COLO668 (cell line): ENCODE data around the gene ITGAX.
"Not testable (repeated sequence)": the region's sequence is repeated elsewhere in the genome, so short reads cannot be mapped to it uniquely, and the experiment has no call there.

ENCODE experiments used
- DNase-seq: peaks from one replicate; lab custom pipeline; 2025; ENCODE audit not compliant: unreplicated experiment; lab: John Stamatoyannopoulos, UW

Gene ITGAX

GRCh38 chr16:31404353-31405064 lies 49.5 kb downstream of the ITGAX start:
- no peak for DNase-seq

GRCh38 chr16:31407406-31407805 lies 52.4 kb downstream of the ITGAX start:
- DNase-seq, result no peak

- no peak for DNase-seq
These were observed 54.5 kb downstream of the ITGAX start for GRCh38 chr16:31409433-31409832.

- DNase-seq, result no peak
These were observed 55.1 kb downstream of the ITGAX start for GRCh38 chr16:31410082-31410481.

- no peak for DNase-seq
These were observed 56.3 kb downstream of the ITGAX start for GRCh38 chr16:31411024-31411844.

GRCh38 chr16:31412750-31413149 lies 57.8 kb downstream of the ITGAX start:
- DNase-seq, result no peak

- DNase-seq, result no peak
These were observed 58.4 kb downstream of the ITGAX start for GRCh38 chr16:31413381-31413780.

GRCh38 chr16:31413943-31414342 lies 59.0 kb downstream of the ITGAX start:
- DNase-seq, result no peak

GRCh38 chr16:31414706-31415105 lies 59.7 kb downstream of the ITGAX start:
- no peak for DNase-seq

- no peak for DNase-seq
These were observed 61.4 kb downstream of the ITGAX start for GRCh38 chr16:31416371-31416770.

GRCh38 chr16:31417036-31417435 lies 62.1 kb downstream of the ITGAX start:
- not testable (repeated sequence) for DNase-seq

- no peak for DNase-seq
These were observed 62.9 kb downstream of the ITGAX start for GRCh38 chr16:31417916-31418315.

GRCh38 chr16:31420037-31420436 lies 65.1 kb downstream of the ITGAX start:
- no peak for DNase-seq

GRCh38 chr16:31421587-31421986 lies 66.6 kb downstream of the ITGAX start:
- DNase-seq, result no peak

- no peak for DNase-seq
These were observed 68.3 kb downstream of the ITGAX start for GRCh38 chr16:31423241-31423640.

- DNase-seq, result no peak
These were observed 68.8 kb downstream of the ITGAX start for GRCh38 chr16:31423801-31424200.

GRCh38 chr16:31427441-31428278 lies 72.7 kb downstream of the ITGAX start:
- DNase-seq, result no peak

GRCh38 chr16:31428279-31428597 lies 73.3 kb downstream of the ITGAX start, which contains the start of gene COX6A2:
TSS of gene COX6A2 (minus strand) at chr16:31428360. CDS start at chr16:31428325, 35 bp downstream.
- DNase-seq, result no peak

GRCh38 chr16:31428638-31429247 lies 73.8 kb downstream of the ITGAX start:
- DNase-seq, result no peak

GRCh38 chr16:31429314-31429713 lies 74.3 kb downstream of the ITGAX start:
- DNase-seq, result no peak

GRCh38 chr16:31429796-31430195 lies 74.8 kb downstream of the ITGAX start:
- DNase-seq, result no peak
